Kidney (tissue), 14 donors: Measurements from ENCODE around the gene TTC24. TPM values are rescaled to one million over a fixed set of nuclear protein-coding genes. Genes with fewer than 3 reads are reported as not detected.

Source experiments
- DNase-seq, 5 donors: peaks; one replicate each; pipeline ENCODE4 v3.0.0-alpha.2; 2013 to 2020
- FAIRE-seq: peaks from 2 replicates; lab custom pipeline; 2012; peaks lifted over from hg19 to GRCh38; lab: Jason Lieb, UNC
- H3K27ac ChIP-seq, 2 donors: one replicate each; pipeline ENCODE4 v1.7.0; 2013; ENCODE audit warnings: low read depth in 2 of 2, low read length in 2 of 2, inconsistent platforms in 1 of 2
- H3K27me3 ChIP-seq: one replicate; pipeline ENCODE4 v1.7.1; 2013; ENCODE audit warnings: low read length, inconsistent platforms; ENCODE audit not compliant: control insufficient read depth, insufficient read depth
- H3K36me3 ChIP-seq, 3 donors: one replicate each; pipeline versions ENCODE4 v1.7.0 to v1.7.1; 2013; ENCODE audit warnings: low read length in 3 of 3, control low read depth in 1 of 3, inconsistent platforms in 1 of 3; ENCODE audit not compliant: insufficient read depth in 3 of 3, control insufficient read depth in 2 of 3
- H3K4me1 ChIP-seq, 3 donors: one replicate each; pipeline versions ENCODE4 v1.7.0 to v1.7.1; 2013; ENCODE audit warnings: low read length in 3 of 3, inconsistent platforms in 1 of 3, low read depth in 1 of 3; ENCODE audit not compliant: control insufficient read depth in 2 of 3, insufficient read depth in 2 of 3
- H3K4me3 ChIP-seq, 3 donors: one replicate each; pipeline versions ENCODE4 v1.7.0 to v1.8.1; 2013; ENCODE audit warnings: low read length in 3 of 3, control low read depth in 1 of 3, inconsistent platforms in 1 of 3
- H3K9ac ChIP-seq, 3 donors: one replicate each; pipeline versions ENCODE4 v1.7.0 to v1.7.1; 2013; ENCODE audit warnings: low read length in 3 of 3, control low read depth in 1 of 3, inconsistent platforms in 1 of 3
- H3K9me3 ChIP-seq, 3 donors: one replicate each; pipeline versions ENCODE4 v1.7.0 to v1.7.1; 2013; ENCODE audit warnings: low read length in 3 of 3, control low read depth in 1 of 3, inconsistent platforms in 1 of 3; ENCODE audit not compliant: control insufficient read depth in 2 of 3, insufficient read depth in 1 of 3
- CTCF ChIP-seq: IDR thresholded peaks from 3 replicates; pipeline ENCODE4 v1.5.1; 2012; ENCODE audit warnings: mild to moderate bottlenecking, moderate library complexity, borderline replicate concordance; ENCODE audit not compliant: insufficient read depth; ENCODE audit errors: extremely low read depth
- intact Hi-C: fragments of 100-400 bp; cut with DNase I; formaldehyde crosslinking; loops from one replicate; pipeline ENCODE4 v1.11.1; 2022
- polyA plus RNA-seq: library from polyadenylated mRNA; stranded (reverse); fragments of 350-450 nt; fragmentation: Illumina TruSeq; extraction: RNeasy Lipid Tissue Mini Kit (QIAGEN cat#74804); gene quantifications from one replicate; pipeline ENCODE4 v1.2.3, GENCODE V29; 2014; ENCODE audit warnings: low read depth, low replicate concordance; ENCODE audit not compliant: insufficient read depth
- total RNA-seq: library from RNA; stranded (reverse); fragmentation: NEBNext Ultra II Directional; extraction: Animal tissue kit (Norgen Biotek cat#: 25700); gene quantifications from one replicate; pipeline ENCODE4 v1.2.1, GENCODE V29; 2021
- donor health status: control.
- donor health status: control.
- donor health status: control.
- donor health status: control.
- donor health status: control.
- donor health status: DM: yes; HTN: yes; CAD: no.
- donor health status: Normal renal cell carcinoma (clear cell type).

Gene TTC24
- total and polyA plus RNA-seq, 2 donors from 2014 or later = 0.57 TPM; not detected in 1

GRCh38 chr1:156619582-156619955 lies 40.0 kb downstream of the TTC24 start:
- Histone ChIP-seq H3K36me3 (no peaks in the 10 kb centered on the region), H3K27me3 (peaks cover 3% of the 10 kb centered on the region), H3K9me3 (no peaks in the 10 kb centered on the region), H3K4me3 (no peak overlapping the region), H3K9ac (no peak overlapping the region), H3K27ac (no peak overlapping the region), H3K4me1 (peaks cover 0 to 12% (median 0%) of the 10 kb centered on the region in 3 donors)
- DNase-seq = no peak
- FAIRE-seq = no peak
- TF ChIP-seq CTCF = no peak
- intact Hi-C loops = no loop called here

- DNase-seq (no peak), FAIRE-seq (no peak)
- Histone ChIP-seq H3K36me3 (no peaks in the 10 kb centered on the region), H3K9me3 (no peaks in the 10 kb centered on the region), H3K27me3 (peaks cover 12% of the 10 kb centered on the region), H3K4me1 (peaks cover 0 to 15% (median 0%) of the 10 kb centered on the region in 3 donors), H3K9ac (no peak overlapping the region), H3K4me3 (no peak overlapping the region), H3K27ac (no peak overlapping the region)
- no peak for TF ChIP-seq CTCF
- intact Hi-C loops = no loop called here
These were observed 43.2 kb downstream of the TTC24 start for GRCh38 chr1:156622581-156623297.

GRCh38 chr1:156623946-156624813 lies 44.7 kb downstream of the TTC24 start:
- Histone ChIP-seq H3K36me3 (no peaks in the 10 kb centered on the region), H3K9me3 (no peaks in the 10 kb centered on the region), H3K4me3 (peak overlapping the region in 1 of 3 donors; percentile 29), H3K27me3 (peaks cover 12% of the 10 kb centered on the region), H3K27ac (no peak overlapping the region), H3K9ac (no peak overlapping the region), H3K4me1 (peaks cover 0 to 15% (median 0%) of the 10 kb centered on the region in 3 donors)
- FAIRE-seq = no peak
- intact Hi-C loops = no loop called here
- peak; percentile 74 to 88 (median 78) for DNase-seq
- TF ChIP-seq CTCF = peak; percentile 12
